Measurements from ENCODE around the gene SLC8A1. TPM values are rescaled to one million over a fixed set of nuclear protein-coding genes. Genes with fewer than 3 reads are reported as not detected.

The SLC8A1 gene
- total and polyA plus RNA-seq, 7 experiments from 2014 or later = 0.95 to 22.8 (median 1.5) TPM; not detected in 2

GRCh38 chr2:40325116-40325515, 126.8 kb downstream of the SLC8A1 start:
- H3K36me3 Mint-ChIP-seq = no peaks in the 10 kb centered on the region
- Histone ChIP-seq H3K9me3 (ENCODE audit: control insufficient read depth in 2 of 3, low read length in 3 of 3) (no peaks in the 10 kb centered on the region), H3K4me3 (ENCODE audit: low read length) (no peak overlapping the region), H3K27me3 (ENCODE audit: control insufficient read depth in 2 of 2, insufficient read depth in 2 of 2, low read length in 2 of 2) (no peaks in the 10 kb centered on the region), H3K4me1 (ENCODE audit: control insufficient read depth in 2 of 2, insufficient read depth in 2 of 2, low read length in 2 of 2) (no peaks in the 10 kb centered on the region), H3K27ac (ENCODE audit: low read depth, low read length) (no peak overlapping the region), H3K36me3 (ENCODE audit: control insufficient read depth in 2 of 3, insufficient read depth in 3 of 3, low read length in 3 of 3) (no peaks in the 10 kb centered on the region)
- no peak overlapping the region for H3K27ac Mint-ChIP-seq
- peaks cover 0 to 1% (median 0%) of the 10 kb centered on the region in 5 donors for H3K27me3 Mint-ChIP-seq
- CTCF ChIA-PET = no interaction called here
- H3K9me3 Mint-ChIP-seq = no peaks in the 10 kb centered on the region
- ATAC-seq (no peak), DNase-seq (no peak)
- peaks cover 0 to 1% (median 0%) of the 10 kb centered on the region in 7 donors for H3K4me1 Mint-ChIP-seq
- intact Hi-C loops (cut with micrococcal nuclease) = no loop called here
- POLR2A ChIA-PET = no interaction called here
- H3K4me3 Mint-ChIP-seq = no peak overlapping the region

GRCh38 chr2:40324656-40325055, 127.2 kb downstream of the SLC8A1 start:
- no peak overlapping the region for H3K4me3 Mint-ChIP-seq
- H3K27me3 Mint-ChIP-seq = peaks cover 0 to 1% (median 0%) of the 10 kb centered on the region in 5 donors
- H3K9me3 Mint-ChIP-seq = no peaks in the 10 kb centered on the region
- no peaks in the 10 kb centered on the region for H3K27me3 ChIP-seq (ENCODE audit: control insufficient read depth in 2 of 2, insufficient read depth in 2 of 2, low read length in 2 of 2)
- H3K36me3 Mint-ChIP-seq = no peaks in the 10 kb centered on the region
- H3K4me1 Mint-ChIP-seq = peaks cover 0 to 1% (median 0%) of the 10 kb centered on the region in 7 donors
- no peak for ATAC-seq
- H3K4me1 ChIP-seq (ENCODE audit: control insufficient read depth in 2 of 2, insufficient read depth in 2 of 2, low read length in 2 of 2) = no peaks in the 10 kb centered on the region
- CTCF ChIA-PET = no interaction called here
- intact Hi-C loops (cut with micrococcal nuclease) = no loop called here
- H3K36me3 ChIP-seq (ENCODE audit: control insufficient read depth in 2 of 3, insufficient read depth in 3 of 3, low read length in 3 of 3) = no peaks in the 10 kb centered on the region
- H3K9me3 ChIP-seq (ENCODE audit: control insufficient read depth in 2 of 3, low read length in 3 of 3) = no peaks in the 10 kb centered on the region
- POLR2A ChIA-PET = no interaction called here
- no peak for DNase-seq
- no peak overlapping the region for H3K27ac ChIP-seq (ENCODE audit: low read depth, low read length)
- no peak overlapping the region for H3K27ac Mint-ChIP-seq
- no peak overlapping the region for H3K4me3 ChIP-seq (ENCODE audit: low read length)

GRCh38 chr2:40321822-40322221, 130.1 kb downstream of the SLC8A1 start:
- POLR2A ChIA-PET = no interaction called here

GRCh38 chr2:40321016-40321623, 130.8 kb downstream of the SLC8A1 start:
- H3K27ac ChIP-seq (ENCODE audit: low read depth, low read length) = no peak overlapping the region
- ATAC-seq = no peak
- H3K27me3 ChIP-seq (ENCODE audit: control insufficient read depth in 2 of 2, insufficient read depth in 2 of 2, low read length in 2 of 2) = no peaks in the 10 kb centered on the region
- ChIA-PET POLR2A (no interaction called here), CTCF (no interaction called here)
- Mint-ChIP-seq H3K4me3 (no peak overlapping the region), H3K27me3 (peaks cover 0 to 1% (median 0%) of the 10 kb centered on the region in 5 donors), H3K36me3 (no peaks in the 10 kb centered on the region), H3K27ac (no peak overlapping the region), H3K9me3 (peaks cover 0 to 6% (median 0%) of the 10 kb centered on the region in 11 donors), H3K4me1 (peaks cover 0 to 1% (median 0%) of the 10 kb centered on the region in 7 donors)
- H3K4me1 ChIP-seq (ENCODE audit: control insufficient read depth in 2 of 2, insufficient read depth in 2 of 2, low read length in 2 of 2) = no peaks in the 10 kb centered on the region
- H3K9me3 ChIP-seq (ENCODE audit: control insufficient read depth in 2 of 3, low read length in 3 of 3) = no peaks in the 10 kb centered on the region
- no peak for DNase-seq
- H3K4me3 ChIP-seq (ENCODE audit: low read length) = no peak overlapping the region
- no peaks in the 10 kb centered on the region for H3K36me3 ChIP-seq (ENCODE audit: control insufficient read depth in 2 of 3, insufficient read depth in 3 of 3, low read length in 3 of 3)
- intact Hi-C loops (cut with micrococcal nuclease) = no loop called here

More at GRCh38 chr2:40321822-40322221, 130.1 kb downstream of the SLC8A1 start:
- no peak for DNase-seq
- intact Hi-C loops (cut with micrococcal nuclease) = no loop called here
- no peak for ATAC-seq
- Histone ChIP-seq H3K27me3 (ENCODE audit: control insufficient read depth in 2 of 2, insufficient read depth in 2 of 2, low read length in 2 of 2) (no peaks in the 10 kb centered on the region), H3K4me3 (ENCODE audit: low read length) (no peak overlapping the region), H3K4me1 (ENCODE audit: control insufficient read depth in 2 of 2, insufficient read depth in 2 of 2, low read length in 2 of 2) (no peaks in the 10 kb centered on the region), H3K36me3 (ENCODE audit: control insufficient read depth in 2 of 3, insufficient read depth in 3 of 3, low read length in 3 of 3) (no peaks in the 10 kb centered on the region), H3K9me3 (ENCODE audit: control insufficient read depth in 2 of 3, low read length in 3 of 3) (no peaks in the 10 kb centered on the region), H3K27ac (ENCODE audit: low read depth, low read length) (no peak overlapping the region)
- Mint-ChIP-seq H3K9me3 (peaks cover 0 to 5% (median 0%) of the 10 kb centered on the region in 11 donors), H3K27ac (no peak overlapping the region), H3K27me3 (peaks cover 0 to 1% (median 0%) of the 10 kb centered on the region in 5 donors), H3K4me3 (no peak overlapping the region), H3K4me1 (peaks cover 0 to 1% (median 0%) of the 10 kb centered on the region in 7 donors), H3K36me3 (no peaks in the 10 kb centered on the region)
- CTCF ChIA-PET = no interaction called here

GRCh38 chr2:40318921-40319320, 133.0 kb downstream of the SLC8A1 start:
- Histone ChIP-seq H3K9me3 (ENCODE audit: control insufficient read depth in 2 of 3, low read length in 3 of 3) (no peaks in the 10 kb centered on the region), H3K27me3 (ENCODE audit: control insufficient read depth in 2 of 2, insufficient read depth in 2 of 2, low read length in 2 of 2) (no peaks in the 10 kb centered on the region), H3K36me3 (ENCODE audit: control insufficient read depth in 2 of 3, insufficient read depth in 3 of 3, low read length in 3 of 3) (no peaks in the 10 kb centered on the region), H3K27ac (ENCODE audit: low read depth, low read length) (no peak overlapping the region), H3K4me3 (ENCODE audit: low read length) (no peak overlapping the region), H3K4me1 (ENCODE audit: control insufficient read depth in 2 of 2, insufficient read depth in 2 of 2, low read length in 2 of 2) (no peaks in the 10 kb centered on the region)
- ChIA-PET POLR2A (no interaction called here), CTCF (no interaction called here)
- no peaks in the 10 kb centered on the region for H3K4me1 Mint-ChIP-seq
- H3K36me3 Mint-ChIP-seq = no peaks in the 10 kb centered on the region
- DNase-seq (no peak), ATAC-seq (no peak)
- no peak overlapping the region for H3K4me3 Mint-ChIP-seq
- H3K27me3 Mint-ChIP-seq = no peaks in the 10 kb centered on the region
- intact Hi-C loops (cut with micrococcal nuclease) = no loop called here
- H3K27ac Mint-ChIP-seq = no peak overlapping the region
- H3K9me3 Mint-ChIP-seq = peaks cover 0 to 12% (median 3%) of the 10 kb centered on the region in 11 donors

- H3K27ac Mint-ChIP-seq = no peak overlapping the region
- POLR2A ChIA-PET = no interaction called here
Measured at GRCh38 chr2:40317761-40318160, 134.1 kb downstream of the SLC8A1 start.

GRCh38 chr2:40317046-40317445, 134.8 kb downstream of the SLC8A1 start:
- ChIA-PET POLR2A (no interaction called here), CTCF (no interaction called here)
- no peaks in the 10 kb centered on the region for H3K36me3 Mint-ChIP-seq
- ATAC-seq (no peak), DNase-seq (no peak)
- no peak overlapping the region for H3K27ac Mint-ChIP-seq
- H3K27ac ChIP-seq (ENCODE audit: low read depth, low read length) = no peak overlapping the region
- intact Hi-C loops (cut with micrococcal nuclease) = no loop called here
- H3K4me3 ChIP-seq (ENCODE audit: low read length) = no peak overlapping the region
- H3K4me1 Mint-ChIP-seq = no peaks in the 10 kb centered on the region
- H3K4me3 Mint-ChIP-seq = no peak overlapping the region
- H3K4me1 ChIP-seq (ENCODE audit: control insufficient read depth in 2 of 2, insufficient read depth in 2 of 2, low read length in 2 of 2) = no peaks in the 10 kb centered on the region
- no peaks in the 10 kb centered on the region for H3K36me3 ChIP-seq (ENCODE audit: control insufficient read depth in 2 of 3, insufficient read depth in 3 of 3, low read length in 3 of 3)
- peaks cover 0 to 12% (median 3%) of the 10 kb centered on the region in 11 donors for H3K9me3 Mint-ChIP-seq
- no peaks in the 10 kb centered on the region for H3K27me3 Mint-ChIP-seq
- no peaks in the 10 kb centered on the region for H3K27me3 ChIP-seq (ENCODE audit: control insufficient read depth in 2 of 2, insufficient read depth in 2 of 2, low read length in 2 of 2)
- H3K9me3 ChIP-seq (ENCODE audit: control insufficient read depth in 2 of 3, low read length in 3 of 3) = no peaks in the 10 kb centered on the region

More at GRCh38 chr2:40317761-40318160, 134.1 kb downstream of the SLC8A1 start:
- Histone ChIP-seq H3K27ac (ENCODE audit: low read depth, low read length) (no peak overlapping the region), H3K4me1 (ENCODE audit: control insufficient read depth in 2 of 2, insufficient read depth in 2 of 2, low read length in 2 of 2) (no peaks in the 10 kb centered on the region), H3K36me3 (ENCODE audit: control insufficient read depth in 2 of 3, insufficient read depth in 3 of 3, low read length in 3 of 3) (no peaks in the 10 kb centered on the region), H3K9me3 (ENCODE audit: control insufficient read depth in 2 of 3, low read length in 3 of 3) (no peaks in the 10 kb centered on the region), H3K4me3 (ENCODE audit: low read length) (no peak overlapping the region), H3K27me3 (ENCODE audit: control insufficient read depth in 2 of 2, insufficient read depth in 2 of 2, low read length in 2 of 2) (no peaks in the 10 kb centered on the region)
- no peaks in the 10 kb centered on the region for H3K27me3 Mint-ChIP-seq
- CTCF ChIA-PET = no interaction called here
- H3K4me3 Mint-ChIP-seq = no peak overlapping the region
- H3K36me3 Mint-ChIP-seq = no peaks in the 10 kb centered on the region
- H3K4me1 Mint-ChIP-seq = no peaks in the 10 kb centered on the region
- H3K9me3 Mint-ChIP-seq = peaks cover 0 to 12% (median 3%) of the 10 kb centered on the region in 11 donors
- ATAC-seq = no peak
- no peak for DNase-seq
- intact Hi-C loops (cut with micrococcal nuclease) = no loop called here

Measured in naive thymus-derived CD4-positive, alpha-beta T cell (primary cell).